NCI-H2227 (cell line): ENCODE results near the gene PSME3.
"Not testable (repeated sequence)": the region's sequence is repeated elsewhere in the genome, so short reads cannot be mapped to it uniquely, and the experiment has no call there.

Experiments used
- DNase-seq: peaks from one replicate; lab custom pipeline; 2025; ENCODE audit not compliant: unreplicated experiment; lab: John Stamatoyannopoulos, UW

The PSME3 gene

DNA sequence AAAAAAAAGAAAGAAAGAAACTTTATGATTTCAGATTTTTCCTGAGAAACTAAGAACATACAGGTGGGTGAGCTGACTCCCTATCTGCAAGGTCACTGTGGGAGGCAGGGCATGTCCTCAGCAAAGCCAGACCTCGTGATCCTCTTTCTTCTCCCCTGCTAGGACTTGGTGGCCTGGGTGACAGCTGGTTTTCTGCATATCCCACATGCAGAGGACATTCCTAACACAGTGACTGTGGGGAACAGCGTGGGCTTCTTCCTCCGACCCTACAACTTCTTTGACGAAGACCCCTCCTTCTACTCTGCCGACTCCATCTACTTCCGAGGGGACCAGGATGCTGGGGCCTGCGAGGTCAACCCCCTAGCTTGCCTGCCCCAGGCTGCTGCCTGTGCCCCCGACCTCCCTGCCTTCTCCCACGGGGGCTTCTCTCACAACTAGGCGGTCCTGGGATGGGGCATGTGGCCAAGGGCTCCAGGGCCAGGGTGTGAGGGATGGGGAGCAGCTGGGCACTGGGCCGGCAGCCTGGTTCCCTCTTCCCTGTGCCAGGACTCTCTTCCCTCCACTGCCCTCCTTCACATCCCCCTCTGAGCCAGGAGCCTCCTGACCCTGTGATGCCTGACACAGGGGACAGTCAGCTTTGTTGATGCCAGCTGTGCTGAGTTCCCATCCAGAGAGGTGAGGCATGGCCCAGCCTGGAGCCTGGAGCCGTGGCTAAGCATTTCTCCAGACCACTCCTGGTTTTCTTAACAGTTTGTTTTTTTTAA is 40.9 kb downstream of the PSME3 start:
- not testable (repeated sequence) for DNase-seq

DNA sequence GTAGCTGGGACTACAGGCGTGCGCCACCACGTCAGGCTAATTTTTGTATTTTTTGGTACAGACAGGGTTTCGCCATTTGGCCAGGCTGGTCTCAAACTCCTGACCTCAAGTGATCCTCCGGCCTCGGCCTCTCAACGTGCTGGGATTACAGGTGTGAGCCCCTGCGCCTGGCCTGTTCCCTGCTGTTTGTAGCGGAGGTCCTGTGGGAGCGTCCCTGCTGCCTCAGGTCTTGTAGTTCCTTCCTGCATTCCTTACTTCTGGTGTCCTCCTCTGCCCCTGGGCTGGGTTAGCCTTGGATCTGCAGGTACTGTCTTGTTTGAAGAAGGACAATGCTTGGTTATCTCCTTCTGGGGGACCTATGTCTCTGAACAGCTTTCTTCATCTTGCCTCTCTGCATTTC is 43.8 kb downstream of the PSME3 start:
- no peak for DNase-seq

DNA sequence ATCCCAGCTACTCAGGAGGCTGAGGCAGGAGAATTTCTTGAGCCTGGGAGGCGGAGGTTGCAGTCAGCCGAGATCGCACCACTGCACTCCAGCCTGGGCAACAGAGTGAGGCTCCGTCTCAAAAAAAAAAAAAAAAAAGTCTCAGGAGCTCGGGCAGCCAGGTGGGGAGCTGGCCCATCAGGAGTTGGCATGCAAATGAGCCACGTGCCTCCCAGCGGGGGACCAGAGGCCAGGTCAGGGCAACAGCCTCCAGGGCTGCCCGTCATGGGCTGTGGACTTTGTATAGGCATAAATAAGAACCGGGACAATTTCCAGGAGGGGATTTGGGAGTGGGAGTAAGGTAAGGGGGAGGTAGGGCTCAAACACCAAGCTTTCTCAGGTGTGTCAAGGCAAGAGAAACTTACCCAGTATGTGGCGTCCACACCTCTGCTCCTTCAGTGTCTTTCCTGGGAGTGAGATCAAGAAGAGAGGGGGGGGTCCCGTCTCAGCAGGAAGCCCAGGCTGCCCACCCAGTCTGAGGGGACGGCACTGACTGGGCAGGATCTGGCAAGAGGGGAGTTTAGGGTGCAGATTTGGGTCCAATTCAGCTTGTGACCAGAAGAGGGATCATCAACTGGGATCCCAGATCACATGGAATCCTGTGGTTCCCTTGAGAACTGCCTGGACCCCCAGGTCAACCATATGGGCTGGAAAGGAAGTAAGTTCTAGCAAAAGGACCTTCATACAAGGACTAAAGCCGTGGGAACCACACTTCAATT is 45.1 kb downstream of the PSME3 start:
- no peak for DNase-seq

DNA sequence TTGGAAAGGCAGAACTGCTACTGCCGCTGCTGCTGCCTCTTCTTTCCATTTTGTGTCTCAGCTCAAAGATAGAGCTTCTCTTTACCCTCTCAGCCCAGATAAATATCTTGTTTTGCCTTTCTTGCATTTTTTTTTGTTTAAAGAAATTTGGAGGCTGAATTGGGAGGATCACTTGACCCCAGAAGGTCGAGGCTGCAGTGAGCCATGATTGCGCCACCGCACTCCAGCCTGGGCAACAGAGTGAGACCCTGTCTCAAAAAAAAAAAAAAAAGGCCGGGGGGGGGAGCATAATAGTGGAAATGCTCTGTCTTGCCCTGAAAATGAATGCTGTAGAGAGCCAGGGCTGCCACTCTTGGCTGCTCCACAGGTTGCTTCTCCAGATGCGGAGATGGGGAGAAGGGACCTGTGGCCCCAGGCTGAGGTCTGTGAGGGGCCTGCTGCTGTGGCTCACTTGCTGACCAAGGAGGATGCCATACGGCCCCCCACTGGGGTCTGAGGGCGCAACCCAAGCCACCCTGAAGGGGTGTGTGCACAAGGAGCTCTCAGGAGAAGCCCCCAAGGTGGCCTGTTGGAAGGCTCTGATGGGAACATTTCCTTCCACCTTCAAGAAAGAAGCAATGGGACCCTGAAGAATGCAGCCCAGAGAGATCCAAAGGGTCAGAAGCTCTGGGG is 45.9 kb downstream of the PSME3 start:
- DNase-seq, result no peak

DNA sequence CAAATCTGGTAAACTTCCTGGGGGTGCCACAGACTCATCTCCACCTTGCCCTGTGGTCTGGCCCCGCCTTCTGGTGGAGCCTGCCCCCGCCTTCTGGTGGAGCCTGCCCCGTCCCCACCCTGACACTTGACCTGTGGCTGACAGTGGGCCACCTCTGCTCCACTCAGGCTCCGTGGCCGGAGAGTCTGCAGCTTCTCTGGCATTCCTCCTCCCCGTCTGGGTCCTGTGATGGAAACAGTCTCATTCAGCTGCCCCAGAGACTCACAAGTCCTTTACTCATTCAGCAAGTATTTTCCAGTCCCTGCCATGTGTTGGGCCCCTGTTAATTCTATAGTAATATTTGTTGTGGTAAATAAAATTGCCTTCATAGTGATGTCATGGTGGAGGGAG is 46.4 kb downstream of the PSME3 start:
- DNase-seq, result no peak

DNA sequence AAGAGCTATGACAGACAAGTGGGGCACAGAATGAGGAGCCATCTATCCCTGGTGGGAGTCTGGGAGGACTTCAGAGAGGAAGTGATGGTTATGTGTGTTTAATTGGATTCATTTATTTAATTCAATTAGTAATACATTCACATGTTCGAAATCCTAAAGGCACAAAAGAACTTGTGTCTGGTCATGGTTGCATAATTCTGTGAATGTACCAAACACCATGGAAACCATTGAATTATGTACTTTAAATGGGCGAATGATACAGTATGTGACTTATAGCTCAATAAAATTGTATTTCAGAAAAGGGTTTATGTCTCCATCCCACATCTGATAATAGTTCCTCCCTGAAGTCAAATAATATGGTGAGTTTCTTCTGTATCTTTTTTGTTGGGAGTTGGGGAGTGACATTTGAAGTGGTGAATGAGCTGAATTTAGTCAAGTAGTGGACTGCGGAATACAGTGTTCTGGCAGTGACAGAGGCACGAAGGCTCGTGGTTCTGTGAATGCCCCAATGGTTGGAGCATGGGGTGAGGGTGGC is 47.6 kb downstream of the PSME3 start:
- DNase-seq, result no peak

DNA sequence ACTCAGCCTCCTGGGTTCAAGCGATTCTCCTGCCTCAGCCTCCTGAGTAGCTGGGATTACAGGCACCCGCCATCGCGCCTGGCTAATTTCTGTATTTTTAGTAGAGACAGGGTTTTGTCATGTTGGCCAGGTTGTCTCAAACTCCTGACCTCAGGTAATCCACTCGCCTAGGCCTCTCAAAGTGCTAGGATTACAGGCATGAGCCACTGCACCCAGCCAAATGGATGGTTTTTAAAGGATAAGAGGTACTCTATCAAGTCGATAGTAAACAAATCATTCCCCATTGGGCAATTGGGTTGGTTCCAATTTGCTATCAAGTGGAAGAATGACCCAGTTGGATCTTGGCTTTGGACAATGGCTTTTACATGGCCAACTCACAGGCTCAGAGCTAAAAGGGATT is 48.5 kb downstream of the PSME3 start:
- DNase-seq, result not testable (repeated sequence)

DNA sequence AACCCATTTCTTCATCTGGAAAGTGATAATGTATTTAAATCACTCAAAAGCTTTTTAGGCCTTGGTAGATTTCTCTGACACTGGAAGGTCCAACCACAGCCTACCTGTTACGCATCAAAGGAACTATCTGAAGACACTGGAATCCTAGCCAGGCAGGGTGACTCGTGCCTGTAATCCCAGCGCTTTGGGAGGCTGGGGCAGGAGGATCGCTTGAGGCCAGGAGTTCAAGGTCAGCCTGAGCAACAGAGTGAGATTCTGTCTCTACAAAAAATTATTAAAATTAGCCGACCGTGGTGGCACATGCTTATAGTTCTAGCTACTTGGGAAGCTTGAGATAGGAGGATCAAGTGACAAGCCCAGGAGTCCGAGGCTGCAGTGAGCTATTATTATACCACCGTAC is 49.0 kb downstream of the PSME3 start:
- no peak for DNase-seq

DNA sequence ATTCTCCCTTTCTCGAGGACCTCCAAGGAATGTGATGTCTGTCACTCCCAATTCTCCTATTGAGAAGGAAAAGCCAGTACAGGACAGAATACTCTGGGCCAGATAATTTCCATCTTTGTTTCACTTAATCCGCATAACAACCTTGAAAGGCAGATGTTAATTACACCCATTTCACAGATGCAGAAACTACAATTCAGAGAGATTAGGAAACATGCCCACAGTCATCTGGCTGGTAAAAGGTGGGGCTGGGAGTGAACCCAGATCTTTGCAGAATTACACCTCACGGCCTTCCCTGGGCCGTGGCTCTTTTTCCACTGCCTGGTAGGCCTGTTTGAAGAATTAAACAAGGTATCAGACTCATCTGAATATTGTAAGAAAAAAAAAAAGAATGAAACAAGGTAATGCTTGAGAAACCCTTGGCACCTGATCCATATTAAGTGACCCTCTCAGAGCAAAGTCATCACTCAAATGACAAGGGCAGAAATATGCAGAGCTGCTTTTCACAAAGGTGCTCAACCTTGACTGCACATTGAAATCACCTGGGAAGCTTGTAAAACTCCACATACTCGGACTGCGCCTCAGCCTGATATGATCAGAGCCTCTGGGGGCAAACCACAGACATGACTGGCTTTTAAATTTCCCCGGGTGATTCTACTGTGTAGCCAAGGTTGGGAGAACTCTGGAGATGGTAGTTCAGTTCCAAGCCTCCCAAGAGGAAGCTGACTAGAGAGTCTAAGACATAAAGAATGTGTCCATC is 50.8 kb downstream of the PSME3 start:
- no peak for DNase-seq

DNA sequence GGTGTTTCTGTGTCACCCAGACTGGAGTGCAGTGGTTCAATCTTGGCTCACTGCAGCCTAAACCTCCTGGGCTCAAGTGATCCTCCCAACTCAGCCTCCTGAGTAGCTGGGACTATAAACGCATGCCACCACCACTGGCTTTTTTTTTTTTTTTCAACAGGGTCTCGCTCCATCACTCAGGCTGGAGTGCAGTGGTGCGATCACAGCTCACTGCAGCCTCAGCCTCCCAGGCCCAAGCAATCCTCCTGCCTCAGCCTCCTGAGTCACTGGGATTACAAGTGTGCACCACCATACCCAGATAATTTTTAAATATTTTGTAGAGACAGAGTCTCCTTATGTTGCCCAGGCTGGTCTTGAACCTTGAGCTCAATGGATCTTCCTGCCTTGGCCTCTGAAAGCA is 52.6 kb downstream of the PSME3 start:
- not testable (repeated sequence) for DNase-seq

DNA sequence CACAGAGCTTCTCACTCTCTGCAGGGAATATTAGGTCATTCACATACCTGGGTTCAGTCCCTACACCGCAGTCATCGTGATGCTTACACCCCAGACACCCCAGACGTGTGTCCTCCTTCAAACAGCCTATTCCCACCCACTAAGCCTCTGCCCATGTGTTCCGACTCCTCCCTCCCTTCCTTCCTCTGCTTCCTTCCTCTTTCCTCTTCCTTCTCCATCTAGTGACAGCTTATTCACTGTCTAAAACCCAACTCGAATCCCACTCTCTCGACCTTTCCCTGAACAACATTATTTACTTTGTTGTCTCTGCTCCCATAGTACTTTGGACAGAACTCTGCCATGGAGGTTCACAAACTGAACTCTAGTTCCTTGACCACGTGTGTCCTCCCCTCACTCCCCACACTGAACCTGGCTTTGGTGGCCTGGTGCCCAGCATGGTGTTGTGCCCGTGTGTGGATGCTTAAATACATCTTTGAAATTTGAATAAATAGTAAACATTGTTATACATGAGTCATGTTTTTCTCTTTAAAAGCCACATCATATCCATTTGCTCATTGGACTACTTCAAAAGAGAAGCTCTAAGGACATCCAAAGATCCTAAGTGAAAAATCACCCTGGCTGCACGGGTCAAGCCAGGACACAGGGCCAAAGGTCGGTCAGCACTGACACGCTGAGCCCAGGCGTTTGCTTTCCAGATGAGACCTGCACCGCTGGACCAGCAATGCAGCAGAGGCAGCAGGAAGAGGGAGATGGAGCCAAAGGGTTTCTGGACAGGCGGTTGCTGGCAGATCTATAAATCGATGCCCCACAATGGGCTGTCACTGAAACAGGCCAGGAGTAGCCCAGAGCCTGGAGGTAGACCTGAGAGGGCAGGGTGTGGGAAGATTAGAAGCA is 53.3 kb downstream of the PSME3 start:
- DNase-seq, result no peak

DNA sequence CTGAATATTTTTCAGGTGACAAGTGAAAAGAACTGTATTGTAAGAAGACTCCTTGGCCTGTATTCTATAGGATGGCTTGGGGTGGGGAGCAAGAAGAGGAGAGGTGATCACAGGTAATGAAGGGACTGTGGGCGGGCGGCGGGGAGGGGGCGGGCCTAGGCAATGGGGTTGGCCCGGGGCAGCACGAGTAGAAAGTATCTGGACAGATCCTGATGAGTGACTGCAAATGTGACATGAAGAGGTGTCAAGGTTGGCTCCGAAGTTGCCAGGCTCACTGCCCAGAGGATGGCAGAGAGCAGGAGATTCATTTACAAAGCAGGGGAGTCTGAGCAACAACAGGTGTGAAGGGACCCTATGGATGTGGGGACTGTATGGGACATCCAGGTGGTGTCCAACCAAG is 56.6 kb downstream of the PSME3 start:
- DNase-seq, result no peak

DNA sequence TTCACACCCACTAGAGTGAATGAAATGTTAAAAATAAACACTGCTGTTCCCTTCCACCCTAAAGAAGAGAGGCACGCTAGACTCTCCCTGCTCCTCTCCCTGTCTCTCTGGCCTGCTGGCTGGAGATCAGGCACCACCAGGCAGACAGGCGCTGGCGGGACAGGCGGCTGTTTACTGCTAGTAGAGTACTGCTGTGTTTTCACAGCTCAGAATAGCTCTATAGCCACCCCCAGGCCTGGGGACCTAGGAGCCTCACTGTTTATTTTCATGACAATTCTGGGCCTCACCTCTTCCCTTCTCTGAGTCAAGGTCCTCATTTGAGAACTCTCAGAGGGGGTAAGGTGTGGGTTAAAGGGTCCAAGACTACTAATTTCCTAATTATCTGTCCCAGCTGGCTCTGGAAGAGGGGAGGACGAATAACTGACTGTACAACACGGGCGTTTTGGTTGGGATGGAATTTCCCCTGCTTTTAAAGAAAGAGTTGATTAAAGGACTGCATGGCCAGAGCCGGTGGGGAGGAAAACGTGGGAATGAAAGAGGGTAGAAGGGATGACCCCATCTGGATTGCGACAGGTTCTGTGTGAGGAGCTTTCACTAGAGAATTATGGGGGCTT is 58.4 kb downstream of the PSME3 start:
- no peak for DNase-seq

DNA sequence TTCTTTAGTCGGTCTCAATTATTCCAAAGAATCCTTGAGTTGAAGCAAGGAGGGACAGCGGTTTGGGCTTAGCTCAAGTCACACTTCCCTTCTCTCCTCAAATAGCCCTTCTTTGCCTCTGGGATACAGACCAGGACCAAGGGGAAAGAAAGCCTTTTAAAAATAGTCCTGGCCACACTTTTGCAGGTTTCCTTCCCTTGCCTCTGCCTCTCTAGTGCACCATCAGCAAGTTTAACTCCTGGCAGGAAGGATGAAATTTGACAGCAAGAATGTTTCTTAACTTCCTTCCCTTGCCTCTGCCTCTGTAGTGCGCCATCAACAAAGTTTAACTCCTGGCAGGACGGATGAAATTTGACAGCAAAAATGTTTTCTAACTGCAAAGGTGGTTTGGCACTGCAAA is 60.2 kb downstream of the PSME3 start:
- no peak for DNase-seq
